GM18511 (cell line): Measurements from ENCODE around the gene ARHGAP25.

ENCODE experiments used
- ATAC-seq: cut with Tn5 transposase; IDR thresholded peaks from one replicate; pipeline ENCODE4 v1.9.1; 2021; ENCODE audit warnings: mild to moderate bottlenecking, moderate library complexity; ENCODE audit not compliant: unreplicated experiment

Gene ARHGAP25

GRCh38 chr2:68765739-68766375 lies 31.2 kb downstream of the ARHGAP25 start:
- ATAC-seq, result no peak

GRCh38 chr2:68766376-68766845 lies 31.8 kb downstream of the ARHGAP25 start:
- peak; percentile 37 for ATAC-seq

- peak; percentile 45 for ATAC-seq
Measured at GRCh38 chr2:68767031-68767961, 32.7 kb downstream of the ARHGAP25 start.

GRCh38 chr2:68767996-68768395 lies 33.4 kb downstream of the ARHGAP25 start:
- ATAC-seq, result no peak

GRCh38 chr2:68768461-68768860 lies 33.9 kb downstream of the ARHGAP25 start:
- no peak for ATAC-seq

- no peak for ATAC-seq
Measured at GRCh38 chr2:68768951-68769350, 34.3 kb downstream of the ARHGAP25 start.

- no peak for ATAC-seq
Measured at GRCh38 chr2:68769586-68770270, 35.1 kb downstream of the ARHGAP25 start.

- no peak for ATAC-seq
Measured at GRCh38 chr2:68770271-68771111, 35.9 kb downstream of the ARHGAP25 start.

GRCh38 chr2:68771211-68771751 lies 36.7 kb downstream of the ARHGAP25 start:
- ATAC-seq, result no peak

GRCh38 chr2:68772109-68772508 lies 37.5 kb downstream of the ARHGAP25 start:
- no peak for ATAC-seq

GRCh38 chr2:68774569-68775271 lies 40.1 kb downstream of the ARHGAP25 start:
- ATAC-seq, result peak; percentile 87

GRCh38 chr2:68775272-68775842 lies 40.7 kb downstream of the ARHGAP25 start:
- ATAC-seq, result peak; percentile 15

- no peak for ATAC-seq
Measured at GRCh38 chr2:68776124-68776523, 41.5 kb downstream of the ARHGAP25 start.

GRCh38 chr2:68779595-68779994 lies 45.0 kb downstream of the ARHGAP25 start:
- no peak for ATAC-seq

GRCh38 chr2:68784188-68784587 lies 49.6 kb downstream of the ARHGAP25 start:
- ATAC-seq, result no peak

GRCh38 chr2:68784915-68785314 lies 50.3 kb downstream of the ARHGAP25 start:
- ATAC-seq, result no peak

- no peak for ATAC-seq
Measured at GRCh38 chr2:68787356-68787755, 52.7 kb downstream of the ARHGAP25 start.

GRCh38 chr2:68789603-68790002 lies 55.0 kb downstream of the ARHGAP25 start:
- peak; percentile 100 for ATAC-seq

GRCh38 chr2:68790600-68790999 lies 56.0 kb downstream of the ARHGAP25 start:
- no peak for ATAC-seq
